ENCODE results near the gene MLXIPL.

GRCh38 chr7:73606801-73607691 is 17.3 kb downstream of the MLXIPL start:
- TF ChIP-seq CTCF (IDR thresholded peaks at IDR 0.05; ENCODE audit: low read depth, low read length, missing input control): peak; percentile 66
- TF ChIP-seq HNF4G (IDR thresholded peaks at IDR 0.05): no peak
- TF ChIP-seq GABPA (IDR thresholded peaks at IDR 0.05 in 1 of 2, conservative IDR thresholded peaks at IDR 0.05 in 1 of 2): no peak
- no peak for TF ChIP-seq MAX (IDR thresholded peaks at IDR 0.05)
- no peak for TF ChIP-seq YY1 (IDR thresholded peaks at IDR 0.05)
- TF ChIP-seq EGR1 (IDR thresholded peaks at IDR 0.05; ENCODE audit: low read depth in 2 of 2): no peak
- no peak for TF ChIP-seq REST (IDR thresholded peaks at IDR 0.05)
- TF ChIP-seq SP1 (IDR thresholded peaks at IDR 0.05): no peak
- TF ChIP-seq HNF4A (conservative IDR thresholded peaks at IDR 0.05): no peak
- TF ChIP-seq RXRA (IDR thresholded peaks at IDR 0.05): no peak
- peak; percentile 79 to 84 for TF ChIP-seq RAD21 (IDR thresholded peaks at IDR 0.05)

All from liver (tissue), 3 donors.